ENCODE results near the gene AGBL1. TPM values are rescaled to one million over a fixed set of nuclear protein-coding genes. Genes with fewer than 3 reads are reported as not detected.

The AGBL1 gene
- total and polyA plus RNA-seq, 2 donors (not counting 3 experiments of a cell fraction or from before 2014, with no cell fraction given), result not detected

GRCh38 chr15:86935841-86936240 is 856.2 kb downstream of the AGBL1 start:
- H3K9me1 ChIP-seq (replicated peaks; ENCODE audit: control insufficient read depth, extremely low read depth, insufficient read depth, low read length), result no peaks in the 10 kb centered on the region
- TF ChIP-seq MAX (IDR thresholded peaks at IDR 0.05; ENCODE audit: insufficient read depth, insufficient read length), result no peak
- TF ChIP-seq FOS (IDR thresholded peaks at IDR 0.05; ENCODE audit: borderline replicate concordance, insufficient read depth, low read length), result no peak
- TF ChIP-seq GATA2 (IDR thresholded peaks at IDR 0.05; ENCODE audit: insufficient read depth, insufficient read length, low read depth, low read length), result no peak
- no peak for TF ChIP-seq POLR2A (IDR thresholded peaks at IDR 0.05; ENCODE audit: low read depth, low read length)
- no peak for TF ChIP-seq CTCF (IDR thresholded peaks at IDR 0.05; ENCODE audit: extremely low read depth in 1 of 2, insufficient read depth in 1 of 2, low read depth in 1 of 2, low read length in 2 of 2)
- TF ChIP-seq EZH2 (IDR thresholded peaks at IDR 0.05; ENCODE audit: borderline replicate concordance, low read depth, low read length, severe bottlenecking), result no peak
- TF ChIP-seq POLR2AphosphoS5 (IDR thresholded peaks at IDR 0.05; ENCODE audit: insufficient read depth, low read depth, low read length), result no peak
- no peak for TF ChIP-seq MYC (IDR thresholded peaks at IDR 0.05; ENCODE audit: low read depth, low read length)
- TF ChIP-seq JUN (IDR thresholded peaks at IDR 0.05; ENCODE audit: borderline replicate concordance, insufficient read depth, insufficient read length, low read depth), result no peak
- no peaks in the 10 kb centered on the region for H4K20me1 ChIP-seq (replicated peaks; ENCODE audit: control insufficient read depth, extremely low read depth, insufficient read depth, low read length)
- H3K4me2 ChIP-seq (ENCODE audit: insufficient read depth, low read length), result no peak overlapping the region
- intact Hi-C loops (cut with micrococcal nuclease), result no loop called here
- H3K4me3 ChIP-seq (replicated peaks in 1 of 3; ENCODE audit: insufficient read depth in 1 of 3, low read depth in 1 of 3, low read length in 3 of 3), result no peak overlapping the region
- no peaks in the 10 kb centered on the region for H3K27me3 ChIP-seq (ENCODE audit: control insufficient read depth in 2 of 2, insufficient read depth in 2 of 2, low read length in 2 of 2)
- no peaks in the 10 kb centered on the region for H3K4me1 ChIP-seq (ENCODE audit: control insufficient read depth, extremely low read depth, insufficient read depth, low read length)
- no peak overlapping the region for H3K9ac ChIP-seq (replicated peaks; ENCODE audit: extremely low read depth, insufficient read depth, low read length)
- H2AFZ ChIP-seq (ENCODE audit: low read depth, low read length), result no peak overlapping the region
- no peaks in the 10 kb centered on the region for H3K79me2 ChIP-seq (ENCODE audit: control insufficient read depth, insufficient read depth, low read length)
- POLR2A ChIA-PET, result no interaction called here
- dilution Hi-C loops (cut with MboI; ENCODE audit: extremely low pct_ligation_motif_present, low sequenced_read_pairs), result no loop called here
- H3K36me3 ChIP-seq (ENCODE audit: control insufficient read depth in 2 of 2, extremely low read depth in 1 of 2, insufficient read depth in 2 of 2, low read length in 2 of 2), result no peaks in the 10 kb centered on the region
- CTCF ChIA-PET, result no interaction called here
- no TSS peak for BruUV-seq (replicated peaks)
- peaks cover 2% of the 10 kb centered on the region for H3K9me3 ChIP-seq (replicated peaks; ENCODE audit: control insufficient read depth, insufficient read depth, low read length)
- no peak overlapping the region for H3K27ac ChIP-seq (ENCODE audit: insufficient read depth, low read depth, low read length)
- no peak for DNase-seq (ENCODE audit: low read depth, low spot score)
- FAIRE-seq, result no peak

Measured in endothelial cell of umbilical vein (primary cell).